GM18505 (cell line): ENCODE measurements around the gene FOXE1.

Source experiments
- ATAC-seq: cut with Tn5 transposase; IDR thresholded peaks from one replicate; pipeline ENCODE4 v1.9.1; 2021; ENCODE audit not compliant: unreplicated experiment
- POLR2A ChIP-seq: IDR thresholded peaks from 4 replicates; pipeline ENCODE4 v1.6.1; 2011; ENCODE audit warnings: borderline replicate concordance; ENCODE audit not compliant: insufficient read depth, insufficient read length; ENCODE audit errors: extremely low read depth

FOXE1 gene

DNA sequence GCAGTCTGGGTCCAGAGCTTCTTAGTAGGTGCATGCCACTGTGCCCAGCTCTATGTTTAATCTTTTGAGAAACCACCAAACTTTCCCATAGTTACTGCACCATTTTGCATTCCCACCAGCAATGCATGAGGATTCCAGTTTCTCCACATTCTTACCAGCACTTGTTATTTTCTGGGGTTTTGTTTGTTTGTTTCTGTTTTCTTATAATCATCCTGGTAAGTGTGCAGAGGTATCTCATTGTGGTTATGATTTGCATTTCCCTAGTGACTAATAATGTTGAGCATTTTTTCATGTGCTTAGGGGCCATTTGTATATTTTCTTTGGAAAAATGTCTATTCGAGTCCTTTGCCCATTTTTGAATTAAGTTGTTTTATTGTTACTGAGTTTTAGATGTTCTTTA, 11.4 kb downstream of the FOXE1 start:
- no peak for ATAC-seq
- no peak for TF ChIP-seq POLR2A

DNA sequence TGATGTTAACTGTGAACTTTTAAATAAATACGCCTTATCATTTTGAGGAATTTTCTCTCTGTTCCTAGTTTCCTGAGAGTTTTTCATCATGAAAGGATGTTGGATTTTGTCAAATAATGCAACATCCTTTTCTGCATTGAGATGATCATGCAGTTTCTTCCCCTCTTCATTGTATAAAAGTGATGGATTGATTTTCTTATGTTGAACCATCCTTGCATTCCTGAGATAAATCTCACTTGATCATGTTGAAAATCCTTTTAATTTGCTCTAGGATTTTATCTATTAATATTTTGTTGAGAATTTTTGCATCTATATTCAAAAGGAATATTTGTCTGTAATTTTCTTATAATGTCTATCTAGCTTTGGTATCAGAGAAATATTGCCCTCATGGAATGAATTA, 13.3 kb downstream of the FOXE1 start:
- no peak for ATAC-seq
- TF ChIP-seq POLR2A: no peak

DNA sequence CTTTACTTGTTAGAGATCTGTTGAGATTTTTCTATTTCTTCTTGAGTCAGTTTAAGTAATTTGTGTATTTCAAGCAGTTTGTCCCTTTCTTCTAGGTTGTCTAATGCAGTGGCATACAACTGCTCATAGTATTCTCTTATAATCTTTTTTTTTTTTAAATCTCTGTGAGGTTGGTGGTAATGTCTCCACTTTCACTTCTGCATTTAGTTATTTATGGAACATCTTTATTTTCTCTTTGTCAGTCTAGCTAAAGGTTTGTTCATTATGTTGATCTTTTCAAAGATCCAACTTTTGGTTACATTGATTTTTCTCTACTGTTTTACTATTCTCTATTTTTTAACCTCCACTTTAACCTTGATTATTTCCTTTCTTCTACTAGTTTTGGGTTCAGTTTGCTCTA, 13.8 kb downstream of the FOXE1 start:
- no peak for TF ChIP-seq POLR2A
- no peak for ATAC-seq

DNA sequence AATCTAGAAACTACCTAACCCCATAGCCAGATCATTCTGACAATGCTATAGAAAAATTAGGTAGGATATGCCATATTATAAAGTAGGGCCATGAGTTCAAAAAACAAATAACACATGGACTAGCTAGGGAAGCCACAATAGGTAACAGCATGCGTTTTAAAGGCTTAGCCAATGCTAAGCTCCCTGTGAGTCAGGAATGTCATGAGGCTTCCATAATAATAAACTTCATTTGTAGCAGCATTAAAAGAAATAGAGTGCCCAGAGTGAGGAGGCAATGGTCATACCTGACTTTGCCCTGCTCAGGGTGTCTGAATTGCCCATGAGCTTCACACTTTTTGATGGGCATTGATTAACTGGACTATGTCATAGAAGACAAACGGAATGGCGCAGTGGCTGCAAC, 15.8 kb downstream of the FOXE1 start:
- no peak for TF ChIP-seq POLR2A
- ATAC-seq: no peak

DNA sequence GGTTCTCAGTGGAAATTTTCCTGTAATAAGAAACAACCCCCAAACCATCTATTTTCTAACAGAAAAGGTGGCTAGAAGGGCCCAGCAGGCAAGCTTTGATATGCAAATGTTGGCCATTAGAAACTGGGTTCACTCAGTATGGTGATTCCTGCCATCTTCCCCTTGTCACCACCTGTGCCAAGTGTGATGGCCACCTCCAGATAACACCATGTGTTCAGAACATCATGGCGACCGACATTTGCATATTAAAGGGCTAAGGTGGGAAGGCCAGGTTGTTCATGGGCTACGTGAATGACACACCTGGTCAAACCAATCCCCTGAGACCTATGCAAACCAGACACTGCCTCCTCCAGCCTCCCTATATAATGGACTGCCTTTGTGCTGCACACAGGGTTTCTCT, 20.4 kb downstream of the FOXE1 start:
- ATAC-seq: no peak
- TF ChIP-seq POLR2A: no peak

DNA sequence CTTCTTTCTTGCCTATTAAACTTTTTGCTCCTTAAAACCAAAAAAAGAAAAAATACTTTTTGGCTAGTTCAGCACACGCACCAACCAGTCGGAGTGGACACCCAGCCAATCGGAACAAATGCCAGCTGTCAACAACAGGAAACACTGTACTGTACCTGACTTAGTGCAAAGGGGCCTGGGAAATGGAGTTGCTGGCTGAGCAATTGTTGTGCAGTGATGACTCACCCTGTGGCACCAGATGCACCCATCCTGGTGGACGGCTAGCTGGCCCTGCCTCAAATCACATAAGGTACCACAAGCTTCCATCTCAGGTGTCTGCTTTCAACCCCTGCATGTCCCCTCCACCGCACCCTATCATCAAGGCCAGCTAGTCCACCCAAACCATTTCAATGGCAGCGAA, 20.9 kb downstream of the FOXE1 start:
- no peak for TF ChIP-seq POLR2A
- no peak for ATAC-seq

DNA sequence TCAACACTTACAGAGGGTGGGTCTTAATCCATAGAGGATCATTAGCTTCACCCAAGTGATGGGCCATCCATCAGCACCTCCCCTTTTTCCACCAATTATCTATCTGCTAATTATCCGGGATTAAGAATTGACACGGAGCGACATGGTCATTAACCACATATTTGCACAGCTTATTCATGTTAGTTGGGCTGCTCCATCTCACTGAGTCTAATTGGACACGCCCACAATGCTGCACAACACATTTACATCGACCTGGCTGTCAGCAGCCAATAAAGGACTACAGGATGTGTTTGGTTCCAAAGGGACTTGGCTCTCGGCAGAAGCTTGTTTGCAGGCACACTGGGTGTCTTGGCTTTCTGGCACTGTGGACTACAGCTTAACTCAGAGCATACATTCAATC, 21.6 kb downstream of the FOXE1 start:
- no peak for ATAC-seq
- no peak for TF ChIP-seq POLR2A

DNA sequence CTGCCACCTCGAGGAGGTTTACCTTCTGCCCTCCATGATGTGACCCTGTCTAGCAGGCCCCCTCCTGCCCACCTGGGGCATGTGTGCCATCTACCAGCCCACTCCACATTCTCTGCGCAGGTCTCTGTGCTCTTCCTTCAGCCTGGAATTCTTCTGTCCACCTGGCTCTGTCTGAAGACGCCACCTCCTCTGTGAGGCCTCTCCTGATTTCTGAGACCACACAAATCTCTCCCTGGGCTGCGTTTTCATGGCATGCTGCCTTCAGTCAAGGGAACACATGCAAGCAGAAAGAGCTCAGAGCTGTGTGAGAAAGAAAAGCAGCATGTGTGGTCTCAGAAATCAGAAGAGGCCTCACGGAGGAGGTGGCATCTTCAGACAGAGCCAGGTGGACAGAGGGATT, 22.1 kb downstream of the FOXE1 start:
- ATAC-seq: no peak
- no peak for TF ChIP-seq POLR2A

DNA sequence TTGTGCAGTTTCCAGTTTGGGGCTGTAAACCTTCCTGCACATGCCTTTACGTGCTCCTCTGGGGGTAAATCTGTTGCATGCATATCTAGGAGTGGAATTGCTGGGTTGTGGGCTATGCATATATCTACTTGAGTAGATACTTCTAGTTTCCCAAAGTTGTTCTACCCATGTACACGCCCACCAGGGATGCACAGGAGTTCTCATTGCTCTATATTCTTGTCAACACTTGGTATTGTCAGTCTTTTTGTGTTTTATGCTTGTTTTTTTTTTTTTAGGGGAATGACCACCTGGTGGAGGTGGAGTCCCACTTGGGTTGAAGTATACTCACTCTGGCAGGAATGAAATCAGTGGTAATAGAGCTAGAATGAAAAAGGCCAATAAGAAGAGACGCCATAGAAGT, 23.0 kb downstream of the FOXE1 start:
- no peak for TF ChIP-seq POLR2A
- ATAC-seq: no peak

DNA sequence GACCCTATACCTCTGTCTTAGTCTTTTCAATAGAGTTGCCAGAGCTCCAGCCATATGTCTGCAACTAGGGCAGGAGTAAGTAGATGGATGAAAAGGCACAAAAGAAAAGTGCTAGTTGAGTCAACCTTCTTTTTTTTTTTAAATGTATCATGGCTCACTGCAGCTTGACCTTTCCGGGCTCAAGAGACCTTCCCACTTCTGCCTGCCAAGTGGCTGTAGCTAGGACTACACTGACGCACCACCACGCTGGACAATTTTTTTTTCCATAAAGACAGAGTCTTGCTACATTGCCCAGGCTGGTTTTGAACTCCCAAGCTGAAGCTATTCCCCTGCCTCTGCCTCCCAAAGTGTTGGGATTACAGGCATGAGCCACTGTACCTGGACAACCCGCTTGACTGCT, 27.3 kb downstream of the FOXE1 start:
- ATAC-seq: no peak
- no peak for TF ChIP-seq POLR2A

DNA sequence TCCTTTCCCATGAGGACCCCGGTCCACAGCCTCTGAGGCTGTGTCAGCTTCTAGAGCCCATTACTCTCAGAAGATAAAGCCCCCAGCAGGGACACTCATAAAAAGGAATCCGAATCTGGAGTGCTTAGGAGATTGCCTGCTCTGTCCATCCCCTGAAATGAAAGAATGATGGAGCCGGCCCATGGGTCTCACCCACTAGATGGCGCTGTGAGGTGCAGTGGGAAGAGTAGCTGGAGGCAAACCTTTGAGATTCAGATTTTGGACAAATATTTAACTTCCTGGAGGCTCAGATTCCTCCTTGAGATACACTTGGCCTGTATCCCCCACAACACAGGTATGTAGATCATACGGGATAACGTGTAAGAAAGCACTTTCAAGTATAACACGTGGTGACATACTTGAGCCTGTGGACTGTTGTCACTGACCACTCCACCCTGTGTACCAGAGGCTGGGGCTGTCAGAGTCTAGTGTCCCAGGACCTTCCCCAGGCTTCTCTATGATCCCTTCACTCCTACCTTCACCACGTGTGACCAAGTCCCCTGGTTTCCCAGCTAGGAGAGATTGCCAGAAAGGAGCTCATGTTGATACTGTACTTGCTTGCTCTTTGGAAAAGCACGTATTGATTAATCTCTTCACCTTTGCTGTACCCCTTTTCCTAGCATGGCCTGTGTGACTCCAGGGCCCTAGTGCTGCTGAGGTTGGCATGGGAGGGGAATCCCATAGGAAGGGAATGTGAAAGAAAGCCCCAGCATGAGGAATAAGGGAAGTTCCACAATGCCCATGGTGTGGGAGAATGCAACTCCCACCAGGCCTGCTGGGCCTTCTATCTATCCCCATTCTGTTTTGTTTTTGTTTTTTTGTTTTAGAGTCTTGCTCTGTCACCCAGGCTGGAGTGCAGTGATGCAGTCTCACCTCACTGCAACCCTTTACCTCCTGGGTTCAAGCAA, 37.2 kb downstream of the FOXE1 start:
- no peak for ATAC-seq
- TF ChIP-seq POLR2A: no peak

DNA sequence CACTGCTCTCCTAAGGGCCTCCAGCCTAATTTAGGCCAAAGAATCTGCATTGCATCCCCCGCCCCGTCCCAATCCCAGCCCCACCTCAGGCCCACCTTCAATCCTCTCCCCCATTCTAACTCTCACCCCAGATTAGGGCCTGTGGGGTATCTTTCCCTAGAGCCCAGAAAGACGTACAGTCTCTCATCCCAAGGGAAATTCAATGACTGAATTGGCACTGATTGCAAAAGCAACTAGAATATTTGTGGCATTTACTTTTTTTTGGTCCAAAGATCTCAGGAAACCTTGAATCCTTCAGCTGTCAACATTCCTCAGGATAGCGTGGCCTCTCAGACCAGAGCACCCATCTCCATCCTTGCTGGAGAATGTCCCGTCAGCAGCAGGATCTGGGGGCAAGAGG, 38.7 kb downstream of the FOXE1 start:
- TF ChIP-seq POLR2A: no peak
- ATAC-seq: no peak

DNA sequence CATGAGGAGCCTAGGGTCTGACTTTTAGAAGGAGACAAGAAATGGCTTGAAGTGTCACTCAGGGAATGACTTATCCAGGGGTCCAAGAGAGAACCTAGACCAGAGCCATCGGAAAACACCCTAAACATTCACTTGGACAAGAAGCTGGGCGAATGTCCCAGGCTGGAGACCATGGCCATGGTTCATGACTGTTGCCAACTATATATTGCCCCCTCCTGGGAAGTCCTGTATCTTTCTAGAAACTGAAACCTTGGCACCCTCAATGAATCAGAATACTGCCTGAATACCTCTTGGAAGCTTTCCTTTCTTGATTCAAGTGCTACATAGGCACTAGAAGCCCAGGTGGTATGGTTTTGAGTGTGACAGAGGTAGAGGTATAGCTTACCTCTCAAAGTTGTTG, 39.4 kb downstream of the FOXE1 start:
- no peak for ATAC-seq
- no peak for TF ChIP-seq POLR2A

DNA sequence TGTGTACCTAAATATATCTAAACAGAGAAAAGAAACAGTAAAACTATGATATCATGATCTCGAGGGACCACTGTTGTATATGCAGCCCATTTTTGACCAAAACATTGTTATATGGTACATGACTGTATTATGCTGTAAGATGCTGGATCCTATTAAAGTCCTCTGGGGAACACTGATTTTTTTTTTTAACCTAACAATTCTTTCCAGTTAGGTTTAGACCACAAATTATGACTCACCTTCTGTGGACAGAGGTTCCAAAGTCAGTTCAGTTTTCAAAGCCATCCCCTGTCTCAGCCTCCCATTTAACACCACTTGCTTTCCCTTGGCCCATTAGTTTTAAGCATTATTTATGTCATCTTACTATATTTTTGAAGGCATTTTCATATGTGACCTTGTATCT, 42.2 kb downstream of the FOXE1 start:
- TF ChIP-seq POLR2A: no peak
- no peak for ATAC-seq
